GM19467 (cell line): ENCODE measurements around the gene MAPK8IP1.
"Not testable (repeated sequence)": the region's sequence is repeated elsewhere in the genome, so short reads cannot be mapped to it uniquely, and the experiment has no call there.

Experiments
- ATAC-seq: cut with Tn5 transposase; IDR thresholded peaks from one replicate; pipeline ENCODE4 v1.9.1; 2021; ENCODE audit warnings: mild to moderate bottlenecking, moderate library complexity; ENCODE audit not compliant: unreplicated experiment

Gene MAPK8IP1

GRCh38 chr11:45889555-45889954, 4.1 kb downstream of the MAPK8IP1 start:
- ATAC-seq: no peak

DNA sequence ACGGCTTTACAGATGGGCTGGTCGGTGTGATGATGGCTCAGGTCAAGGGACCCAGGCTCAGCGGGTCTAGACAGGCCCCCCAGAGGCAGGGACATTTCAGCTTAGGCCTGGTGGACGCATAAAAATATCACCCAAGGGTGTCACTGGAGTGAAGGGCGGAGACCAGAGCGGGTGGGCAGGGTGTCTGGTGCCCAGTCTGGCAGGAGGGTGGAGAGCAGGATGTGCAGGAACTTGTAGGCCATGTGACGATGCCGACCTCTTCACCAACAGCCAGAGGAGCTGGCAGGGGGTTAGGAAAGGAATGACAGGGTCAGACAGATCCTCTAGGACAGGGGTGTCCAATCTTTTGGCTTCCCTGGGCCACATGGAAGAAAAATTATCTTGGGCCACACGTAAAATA, 4.5 kb downstream of the MAPK8IP1 start:
- no peak for ATAC-seq

- no peak for ATAC-seq
These were observed 5.6 kb downstream of the MAPK8IP1 start for GRCh38 chr11:45890886-45891550.

GRCh38 chr11:45892856-45893255, 7.4 kb downstream of the MAPK8IP1 start:
- ATAC-seq: no peak

DNA sequence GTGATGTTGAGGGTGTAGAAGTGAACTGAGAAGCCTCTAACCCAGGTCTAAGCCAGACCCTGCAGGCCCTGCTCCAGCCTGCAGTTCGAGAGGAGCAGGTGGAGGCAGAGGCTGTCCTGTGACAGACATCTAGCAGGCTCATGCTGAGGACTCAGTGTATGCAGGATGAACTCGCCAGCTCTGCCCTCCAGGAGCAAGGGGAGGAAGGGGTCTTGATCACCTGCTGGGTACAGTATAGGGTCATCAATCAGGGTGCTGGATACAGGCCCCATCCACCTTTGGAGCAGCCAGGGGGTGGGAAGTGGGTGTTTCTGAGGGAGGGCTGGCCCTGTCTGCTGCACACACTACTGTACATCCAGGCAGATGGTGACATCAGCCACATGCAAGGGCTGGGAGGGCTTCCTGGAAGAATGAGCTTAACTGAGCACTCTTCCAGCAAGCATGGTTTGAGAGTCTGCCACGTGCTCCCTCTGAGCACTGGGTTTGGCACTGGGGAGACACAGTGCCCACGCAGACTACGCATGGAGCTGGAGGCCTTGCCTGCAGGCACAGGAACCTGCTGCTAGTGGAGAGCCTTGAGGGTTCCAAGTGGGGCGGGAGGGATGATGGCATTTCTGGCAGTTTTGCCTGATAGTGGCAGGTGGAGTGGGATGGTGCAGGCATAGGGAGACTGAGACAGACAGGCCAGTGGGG, 9.2 kb downstream of the MAPK8IP1 start:
- ATAC-seq: no peak

DNA sequence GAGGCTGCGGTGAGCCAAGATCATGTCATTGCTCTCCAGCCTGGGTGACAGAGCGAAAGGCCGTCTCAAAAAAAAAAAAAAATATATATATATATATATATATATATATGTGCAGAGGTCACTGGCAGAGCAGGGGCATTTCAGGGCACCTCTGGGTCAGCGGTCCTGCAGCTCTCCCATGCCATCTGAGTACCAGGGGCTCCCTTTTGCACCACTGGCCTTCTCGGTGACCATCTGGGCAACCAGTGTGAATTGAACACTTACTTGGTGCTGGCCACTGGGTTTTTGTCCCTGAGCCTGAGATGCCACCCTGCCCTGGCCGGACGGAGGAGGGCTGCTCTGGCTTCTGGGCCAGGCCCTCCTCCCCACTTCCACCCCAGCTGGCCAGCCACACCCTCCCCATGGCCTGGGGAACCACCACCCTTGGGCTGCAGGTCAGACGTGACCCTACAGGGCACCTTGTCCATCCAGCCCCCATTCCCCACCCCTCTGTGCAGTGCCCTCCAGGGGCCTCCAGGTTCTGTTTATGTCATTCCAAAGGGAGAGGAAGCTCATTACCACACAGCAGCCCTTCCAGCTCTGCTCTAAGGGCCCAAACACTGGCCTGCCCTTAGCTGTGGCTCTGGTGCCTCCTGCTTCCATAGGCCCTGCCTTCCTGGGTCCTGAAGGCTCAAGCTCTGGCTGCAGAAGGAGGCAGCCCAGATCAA, 10.3 kb downstream of the MAPK8IP1 start:
- no peak for ATAC-seq

- no peak for ATAC-seq
These were observed 11.1 kb downstream of the MAPK8IP1 start for GRCh38 chr11:45896422-45896984.

DNA sequence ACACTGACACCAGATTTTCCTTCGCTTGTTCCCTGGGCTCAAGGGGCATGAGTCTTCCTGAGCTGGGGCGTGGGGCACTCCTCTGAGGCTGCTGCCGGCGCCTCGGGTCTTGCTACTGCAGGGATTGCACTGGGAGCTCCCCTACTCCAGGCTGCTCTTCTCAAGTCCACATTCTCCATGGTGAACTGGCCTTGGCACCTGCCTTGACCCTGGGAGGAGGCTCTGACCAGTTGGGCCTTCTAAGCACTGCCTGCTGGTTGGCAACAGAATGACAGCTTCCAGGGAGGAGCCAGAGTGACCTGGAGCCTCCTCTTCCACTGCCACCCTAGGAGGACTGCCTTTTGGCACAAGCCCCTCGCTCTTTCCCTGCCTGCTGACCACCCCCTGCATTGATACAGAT, 12.1 kb downstream of the MAPK8IP1 start:
- ATAC-seq: no peak

DNA sequence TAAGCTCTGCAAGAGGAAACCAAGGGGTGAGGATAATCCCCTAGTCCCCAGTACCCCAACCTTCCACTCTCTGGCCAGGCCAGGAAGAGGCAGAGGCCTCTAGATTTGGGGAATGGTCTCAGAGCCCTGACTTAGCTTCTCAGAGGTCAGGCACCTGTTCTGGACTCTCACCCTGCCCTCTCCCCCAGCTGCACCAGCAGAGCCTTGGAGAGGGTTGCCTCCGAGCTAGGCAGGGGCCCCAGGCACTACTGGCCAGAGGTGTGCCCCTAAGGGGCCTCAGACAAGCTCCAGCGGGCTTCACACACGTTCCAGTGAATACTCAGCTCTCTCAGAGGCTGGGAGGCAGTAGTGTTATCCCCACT, 13.6 kb downstream of the MAPK8IP1 start:
- ATAC-seq: no peak

DNA sequence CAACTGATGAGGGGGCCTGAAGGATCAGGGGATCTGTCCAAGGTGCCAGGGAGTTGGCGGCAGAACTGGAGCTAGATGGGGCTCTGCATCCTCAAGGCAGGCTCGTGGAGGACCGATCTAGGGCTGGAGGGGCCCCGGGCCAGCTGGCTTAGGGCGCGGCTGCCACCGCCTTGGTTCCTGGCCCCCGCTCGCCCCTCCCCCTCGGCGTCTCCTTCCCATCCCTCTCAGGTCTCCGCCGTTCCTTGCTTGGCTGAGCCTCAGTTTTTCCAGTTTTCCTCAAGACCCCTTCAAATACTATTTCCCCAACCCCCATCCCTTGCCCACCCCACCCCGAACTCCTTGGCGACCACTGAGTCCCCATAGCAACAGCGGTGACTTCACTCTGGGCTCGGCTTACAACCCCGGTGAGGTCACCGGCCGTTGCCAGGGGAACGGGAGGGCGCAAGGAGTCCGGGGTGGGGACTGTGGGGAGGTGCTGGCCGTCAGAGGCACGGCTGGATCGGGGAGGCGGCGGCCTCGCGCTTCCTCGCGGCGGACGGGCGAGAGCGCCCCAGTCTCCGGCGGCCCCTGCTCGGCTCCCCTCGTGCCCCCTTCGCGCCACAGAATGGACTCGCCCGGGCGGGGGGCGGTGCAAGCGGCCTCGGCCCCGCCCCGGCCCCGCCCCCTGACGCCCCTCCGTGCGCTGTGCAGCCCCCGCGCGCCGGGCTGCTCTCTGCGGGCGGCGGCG, 14.2 kb downstream of the MAPK8IP1 start:
- peak; percentile 57 for ATAC-seq

GRCh38 chr11:45900175-45900800, 14.8 kb downstream of the MAPK8IP1 start:
- not testable (repeated sequence) for ATAC-seq

- no peak for ATAC-seq
These were observed 15.6 kb downstream of the MAPK8IP1 start for GRCh38 chr11:45900916-45901617.

DNA sequence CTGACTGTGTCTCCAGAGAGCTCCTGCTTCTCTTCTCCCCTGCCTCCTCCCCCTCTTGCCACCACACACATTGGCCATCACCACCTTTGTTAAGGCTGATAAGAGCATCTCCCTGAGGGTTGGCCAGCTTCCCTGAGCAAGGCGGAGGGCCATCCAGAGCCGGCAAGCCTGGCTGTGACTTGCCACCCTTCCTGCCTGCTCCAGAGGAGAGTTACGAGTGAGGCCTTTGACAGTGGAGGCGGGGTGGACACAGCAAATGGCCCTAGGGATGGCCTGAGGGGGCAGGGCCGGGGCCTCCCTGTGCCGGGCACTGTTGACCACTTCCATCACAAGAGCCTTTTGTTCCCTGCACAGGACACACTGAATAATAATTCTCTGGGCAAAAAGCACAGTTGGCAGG, 16.2 kb downstream of the MAPK8IP1 start:
- no peak for ATAC-seq

DNA sequence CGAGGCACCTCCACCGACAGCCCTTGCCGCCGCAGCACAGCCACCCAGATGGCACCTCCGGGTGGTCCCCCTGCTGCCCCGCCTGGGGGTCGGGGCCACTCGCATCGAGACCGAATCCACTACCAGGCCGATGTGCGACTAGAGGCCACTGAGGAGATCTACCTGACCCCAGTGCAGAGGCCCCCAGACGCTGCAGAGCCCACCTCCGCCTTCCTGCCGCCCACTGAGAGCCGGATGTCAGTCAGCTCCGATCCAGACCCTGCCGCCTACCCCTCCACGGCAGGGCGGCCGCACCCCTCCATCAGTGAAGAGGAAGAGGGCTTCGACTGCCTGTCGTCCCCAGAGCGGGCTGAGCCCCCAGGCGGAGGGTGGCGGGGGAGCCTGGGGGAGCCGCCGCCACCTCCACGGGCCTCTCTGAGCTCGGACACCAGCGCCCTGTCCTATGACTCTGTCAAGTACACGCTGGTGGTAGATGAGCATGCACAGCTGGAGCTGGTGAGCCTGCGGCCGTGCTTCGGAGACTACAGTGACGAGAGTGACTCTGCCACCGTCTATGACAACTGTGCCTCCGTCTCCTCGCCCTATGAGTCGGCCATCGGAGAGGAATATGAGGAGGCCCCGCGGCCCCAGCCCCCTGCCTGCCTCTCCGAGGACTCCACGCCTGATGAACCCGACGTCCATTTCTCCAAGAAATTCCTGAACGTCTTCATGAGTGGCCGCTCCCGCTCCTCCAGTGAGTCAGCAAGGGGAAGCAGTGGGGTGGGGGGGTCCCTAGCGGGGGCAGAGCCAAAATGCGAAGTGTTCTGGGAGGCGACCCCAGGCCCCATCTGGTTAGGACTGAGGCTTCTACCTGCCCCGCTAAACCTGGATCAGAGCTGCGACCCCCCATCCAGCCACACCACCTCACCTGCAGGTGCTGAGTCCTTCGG, 17.3 kb downstream of the MAPK8IP1 start:
- ATAC-seq: no peak

- ATAC-seq: no peak
These were observed 19.0 kb downstream of the MAPK8IP1 start for GRCh38 chr11:45904309-45904915.

DNA sequence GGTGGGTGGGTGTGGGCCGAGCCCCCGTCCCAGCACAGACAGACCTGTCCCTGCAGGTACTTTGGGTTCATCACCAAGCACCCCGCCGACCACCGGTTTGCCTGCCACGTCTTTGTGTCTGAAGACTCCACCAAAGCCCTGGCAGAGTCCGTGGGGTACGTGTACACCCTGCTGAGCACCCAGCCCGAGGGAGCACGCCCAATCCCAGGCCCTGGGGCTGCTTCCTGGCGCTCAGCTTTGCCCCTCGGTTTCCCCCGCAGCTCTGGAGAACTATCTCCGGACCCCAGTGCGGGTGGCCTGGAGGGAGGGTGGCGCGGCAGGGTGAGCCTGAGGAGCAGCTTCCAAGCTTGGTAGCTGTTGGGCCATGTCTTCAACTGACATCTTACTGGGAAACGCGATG, 19.6 kb downstream of the MAPK8IP1 start:
- ATAC-seq: no peak

- ATAC-seq: not testable (repeated sequence)
These were observed 20.1 kb downstream of the MAPK8IP1 start for GRCh38 chr11:45905576-45905975.

GRCh38 chr11:45906096-45906682, 20.7 kb downstream of the MAPK8IP1 start:
- no peak for ATAC-seq
